NCI-H2171 (cell line): ENCODE results near the gene RPL28.

Source experiments
- DNase-seq: peaks from one replicate; lab custom pipeline; 2025; lab: John Stamatoyannopoulos, UW

RPL28 gene

GRCh38 chr19:55373993-55374757 is 11.6 kb upstream of the RPL28 start:
- no peak for DNase-seq

DNA sequence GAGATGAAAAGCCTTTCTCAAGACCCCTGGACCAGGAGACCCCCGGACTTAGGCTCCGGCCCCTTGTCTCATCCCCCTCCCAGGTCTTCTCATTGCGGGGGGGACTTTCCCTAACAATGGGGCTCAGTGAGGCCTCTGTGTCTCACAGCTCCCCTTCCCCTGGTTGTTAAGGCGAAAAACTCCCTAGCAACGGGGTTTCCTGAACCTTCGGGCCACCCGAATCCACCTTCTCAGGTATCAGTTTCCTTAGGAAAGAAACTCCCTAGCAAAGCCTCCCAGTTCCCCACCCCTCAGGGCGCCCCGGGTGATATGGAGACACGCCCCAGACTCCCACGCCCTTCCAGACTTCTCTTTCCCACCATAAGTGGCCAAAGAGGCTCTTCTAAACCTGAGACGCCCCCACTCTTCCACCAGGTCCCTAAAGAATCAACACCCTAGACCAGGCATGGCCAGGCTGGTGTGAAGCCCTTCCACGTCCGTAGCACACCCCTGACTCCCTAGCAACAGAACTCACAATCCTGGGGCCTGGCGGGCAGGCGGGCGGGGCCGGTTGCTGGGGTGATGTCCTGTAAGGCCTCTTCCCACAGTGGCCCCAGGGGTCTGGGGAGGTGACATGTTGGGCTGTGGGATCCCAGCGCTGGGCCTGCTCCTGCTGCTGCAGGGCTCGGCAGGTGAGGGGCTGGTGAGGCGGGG is 9.3 kb upstream of the RPL28 start, which contains the start of gene TMEM190:
Gene TMEM190, plus strand, starts transcription at position 586 of the 693 bp plus-strand sequence. Its CDS starts 28 bp downstream, at position 614.
- DNase-seq = no peak

DNA sequence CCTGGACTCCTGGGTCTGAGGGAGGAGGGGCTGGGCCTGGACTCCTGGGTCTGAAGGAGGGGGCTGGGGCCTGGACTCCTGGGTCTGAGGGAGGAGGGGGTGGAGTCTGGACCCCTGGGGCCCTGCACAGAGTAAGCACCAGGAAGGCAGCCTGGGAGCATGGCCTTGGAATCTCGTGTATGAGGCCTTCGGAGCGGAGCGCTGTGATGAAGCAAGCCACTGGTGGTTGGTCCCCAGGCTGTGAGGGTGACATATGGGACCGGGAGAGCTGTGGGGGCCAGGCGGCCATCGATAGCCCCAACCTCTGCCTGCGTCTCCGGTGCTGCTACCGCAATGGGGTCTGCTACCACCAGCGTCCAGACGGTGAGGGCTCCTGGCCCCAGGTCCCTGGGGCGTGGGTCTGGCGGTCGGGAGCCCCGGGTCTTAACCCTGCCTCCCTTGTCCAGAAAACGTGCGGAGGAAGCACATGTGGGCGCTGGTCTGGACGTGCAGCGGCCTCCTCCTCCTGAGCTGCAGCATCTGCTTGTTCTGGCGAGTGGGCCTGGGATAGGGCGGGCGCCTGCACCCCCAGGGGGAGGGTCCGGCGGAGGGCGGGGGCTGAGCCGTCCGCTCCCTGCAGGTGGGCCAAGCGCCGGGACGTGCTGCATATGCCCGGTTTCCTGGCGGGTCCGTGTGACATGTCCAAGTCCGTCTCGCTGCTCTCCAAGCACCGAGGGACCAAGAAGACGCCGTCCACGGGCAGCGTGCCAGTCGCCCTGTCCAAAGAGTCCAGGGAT is 8.2 kb upstream of the RPL28 start:
- DNase-seq = no peak

- DNase-seq = no peak
Measured at GRCh38 chr19:55379174-55379573, 6.6 kb upstream of the RPL28 start.

DNA sequence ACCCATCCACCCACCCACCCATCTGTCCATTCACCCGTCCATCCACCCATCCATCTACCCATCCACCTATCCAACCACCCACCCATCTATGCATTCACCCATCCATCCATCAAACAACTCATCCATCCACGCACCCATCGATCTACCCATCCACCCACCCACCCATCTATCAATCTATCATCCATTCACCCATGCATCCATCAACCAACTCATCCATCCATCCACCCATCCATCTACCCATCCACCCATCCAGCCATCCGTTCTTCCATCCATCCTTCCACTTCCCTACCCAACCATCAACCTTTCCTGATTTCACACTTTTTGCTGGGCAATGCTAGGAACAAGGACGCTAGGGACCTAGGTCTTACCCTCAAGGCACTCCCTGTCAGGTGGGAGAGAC is 3.7 kb upstream of the RPL28 start:
- DNase-seq = no peak

- no peak for DNase-seq
Measured at GRCh38 chr19:55382522-55383054, 3.1 kb upstream of the RPL28 start.

- DNase-seq = peak; percentile 72
Measured at GRCh38 chr19:55383279-55384130, 2.2 kb upstream of the RPL28 start.

GRCh38 chr19:55384131-55384919 is 1.4 kb upstream of the RPL28 start, which contains the start of gene TMEM238:
TSS of gene TMEM238 (minus strand) at chr19:55384292. CDS start at chr19:55384259, 33 bp downstream.
- no peak for DNase-seq

- DNase-seq = peak; percentile 93
Measured at GRCh38 chr19:55384920-55385723, 610 bp upstream of the RPL28 start.

DNA sequence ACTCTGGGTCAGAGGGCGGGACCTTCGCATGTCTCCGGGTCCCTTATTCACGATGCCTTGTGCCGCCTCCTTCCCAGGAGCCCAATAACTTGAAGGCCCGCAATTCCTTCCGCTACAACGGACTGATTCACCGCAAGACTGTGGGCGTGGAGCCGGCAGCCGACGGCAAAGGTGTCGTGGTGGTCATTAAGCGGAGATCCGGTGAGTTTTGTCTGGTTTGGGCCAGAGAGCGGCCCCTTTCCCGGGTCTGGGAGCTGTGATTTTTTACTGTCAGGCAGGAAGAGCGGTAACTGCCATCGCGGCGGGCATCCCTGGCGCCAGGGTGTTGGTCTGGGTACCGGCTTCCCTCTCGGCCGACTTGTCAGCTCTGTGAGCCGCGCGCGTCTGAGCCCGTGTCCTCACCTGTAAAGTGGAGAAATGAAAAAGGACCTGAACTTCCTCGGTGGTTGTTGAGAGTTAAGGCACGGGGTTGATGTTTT is 800 bp downstream of the RPL28 start:
- DNase-seq = no peak

- no peak for DNase-seq
Measured at GRCh38 chr19:55387736-55388497, 2.2 kb downstream of the RPL28 start.

DNA sequence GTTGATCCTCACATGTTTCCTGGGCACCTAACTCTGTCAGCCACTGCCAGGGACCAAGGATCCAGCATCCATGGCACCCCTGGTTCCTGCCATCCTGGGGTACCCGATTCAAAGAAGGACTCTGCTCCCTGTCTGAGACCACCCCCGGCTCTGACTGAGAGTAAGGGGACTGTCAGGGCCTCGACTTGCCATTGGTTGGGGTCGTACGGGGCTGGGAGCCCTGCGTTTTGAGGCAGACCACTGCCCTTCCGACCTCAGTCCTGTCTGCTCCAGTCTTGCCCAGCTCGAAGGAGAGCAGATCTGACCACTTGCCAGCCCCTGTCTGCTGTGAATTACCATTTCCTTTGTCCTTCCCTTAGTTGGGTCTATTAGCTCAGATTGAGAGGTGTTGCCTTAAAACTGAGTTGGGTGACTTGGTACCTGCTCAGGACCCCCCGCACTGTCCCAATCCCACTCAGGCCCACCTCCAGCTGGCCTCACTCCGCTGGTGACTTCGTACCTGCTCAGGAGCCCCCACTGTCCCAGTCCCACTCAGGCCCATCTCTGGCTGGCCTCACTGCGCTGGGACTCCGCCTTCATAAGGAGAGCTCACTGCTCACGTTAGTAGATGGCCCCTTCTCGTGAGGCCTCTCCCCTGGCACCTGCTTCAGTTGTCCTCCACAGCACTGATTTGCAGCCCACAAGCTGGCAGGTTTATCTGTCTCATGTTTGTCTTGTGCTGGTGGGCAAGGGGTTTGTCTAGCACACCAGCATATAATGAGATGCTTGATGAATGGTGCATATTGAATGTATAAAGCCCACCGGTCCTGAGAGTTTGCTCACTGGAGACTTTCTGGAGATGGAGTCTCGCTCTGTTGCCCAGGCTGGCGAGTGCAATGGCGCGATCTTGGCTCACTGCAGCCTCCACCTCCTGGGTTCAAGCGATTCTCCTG is 3.9 kb downstream of the RPL28 start:
- DNase-seq = no peak

DNA sequence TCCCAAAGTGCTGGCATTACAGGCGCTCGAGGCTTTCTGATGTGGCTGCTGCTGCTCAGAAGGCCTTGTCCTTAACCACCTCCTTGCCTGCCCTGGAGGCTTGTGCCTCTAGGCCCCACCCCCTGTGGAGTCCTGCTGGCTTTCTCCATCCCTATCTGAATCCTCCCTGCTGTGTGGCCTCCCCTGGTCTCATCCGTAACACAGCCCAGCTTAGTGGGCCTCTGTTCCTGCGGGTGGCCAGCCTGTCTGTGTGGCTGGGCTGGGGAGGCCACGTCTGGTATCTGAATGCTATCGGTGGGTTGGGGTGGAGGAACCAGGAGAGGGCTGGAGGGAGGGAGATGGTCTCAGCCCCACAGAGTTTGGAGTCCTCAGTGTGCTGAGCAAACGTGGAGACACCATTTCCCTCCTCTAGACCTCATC is 4.7 kb downstream of the RPL28 start:
- DNase-seq = no peak

DNA sequence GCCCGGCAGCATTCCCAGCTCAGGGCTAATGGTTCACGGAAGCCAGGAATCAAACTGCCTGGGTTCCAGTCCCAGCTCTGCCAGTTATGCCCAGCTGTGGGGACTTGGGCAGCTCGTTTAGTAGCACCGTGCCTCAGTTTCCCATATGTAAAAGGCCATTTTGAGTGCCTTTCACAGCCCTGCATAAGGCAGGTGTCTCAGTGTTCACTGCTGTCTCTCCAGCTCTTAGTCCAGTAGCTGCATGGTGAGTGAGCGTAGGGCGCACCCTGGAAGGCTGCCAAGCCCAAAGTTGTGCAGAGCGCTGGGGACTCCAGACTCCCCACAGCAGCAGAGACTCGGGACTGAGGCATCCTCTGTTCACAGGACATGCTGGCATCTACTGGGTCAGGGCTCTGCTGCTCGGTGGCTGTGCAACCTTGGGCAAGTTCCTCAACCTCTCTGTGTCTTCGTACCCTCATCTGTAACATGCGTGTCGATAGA is 5.5 kb downstream of the RPL28 start:
- no peak for DNase-seq

DNA sequence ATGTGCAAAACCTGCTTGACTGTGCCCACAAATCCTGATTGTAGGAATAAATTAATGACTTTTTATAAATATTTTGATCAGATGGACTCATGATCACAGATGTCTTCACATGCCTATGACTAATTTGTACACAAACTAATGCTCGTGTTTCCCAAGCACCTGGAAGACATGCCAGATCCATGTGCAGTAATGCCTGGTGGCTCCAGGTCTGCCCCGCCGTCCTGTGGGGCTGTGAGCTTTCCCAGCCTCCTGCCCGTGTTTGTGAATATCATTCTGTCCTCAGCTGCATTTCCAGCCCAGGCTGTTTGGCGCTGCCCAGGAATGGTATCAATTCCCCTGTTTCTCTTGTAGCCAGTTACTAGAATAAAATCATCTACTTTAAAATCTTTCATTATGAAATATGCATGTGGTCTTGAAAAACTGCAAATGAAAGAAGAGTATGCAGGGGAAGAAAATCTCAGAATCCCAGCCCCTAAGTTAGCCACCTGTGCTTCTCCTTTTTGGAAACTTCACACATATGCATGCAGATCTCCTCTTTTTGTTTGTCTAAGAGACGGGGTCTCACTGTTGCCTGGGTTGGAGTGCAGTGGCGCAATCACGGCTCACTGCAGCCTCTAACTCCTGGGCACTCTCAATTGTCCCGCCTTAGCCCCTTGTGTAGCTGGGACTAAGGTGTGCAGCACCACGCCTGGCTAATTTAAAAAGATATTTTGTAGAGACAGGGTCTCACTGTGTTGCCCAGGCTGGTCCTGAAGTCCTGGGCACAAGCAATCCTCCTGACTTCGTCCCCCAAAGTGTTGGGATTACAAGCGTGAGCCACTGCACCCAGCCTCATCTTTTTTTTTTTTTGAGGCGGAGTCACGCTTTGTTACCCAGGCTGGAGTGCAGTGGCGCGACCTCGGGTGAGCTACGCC is 6.2 kb downstream of the RPL28 start:
- DNase-seq = no peak
